ENCODE data around the gene COL19A1.

- no peak for TF ChIP-seq CTCF (optimal IDR thresholded peaks at IDR 0.05 in 1 of 3, IDR thresholded peaks at IDR 0.05 in 1 of 3, conservative IDR thresholded peaks at IDR 0.05 in 1 of 3; ENCODE audit: extremely low read depth in 1 of 3, insufficient read depth in 2 of 3, low read length in 3 of 3)
- no peak for TF ChIP-seq EZH2 (IDR thresholded peaks at IDR 0.05; ENCODE audit: low read length)
Observed at GRCh38 chr6:70082830-70083229, 216.5 kb downstream of the COL19A1 start.

Measured in keratinocyte (primary cell).